Activated T-helper 2 cell treated with anti-CD3 and anti-CD28 coated beads, Interferon-gamma antibody, Interleukin-2, Interleukin-4, amounts not matched to agents 10 μg/mL and 5 μg/mL and 100 μg/mL, durations not matched to agents 14 hours and 24 hours and 36 hours (primary cell): ENCODE results near the gene PRKAR1B. TPM values are rescaled to one million over a fixed set of nuclear protein-coding genes. Genes with fewer than 3 reads are reported as not detected.
"Not testable (repeated sequence)": the region's sequence is repeated elsewhere in the genome, so short reads cannot be mapped to it uniquely, and the experiment has no call there.

ENCODE experiments used
- DNase-seq: peaks from one replicate; pipeline ENCODE4 v3.0.0; 2021; ENCODE audit warnings: low spot score
- H3K27ac Mint-ChIP-seq: one replicate; pipeline ENCODE4 v1.8.0; 2021; ENCODE audit warnings: mixed read lengths
- H3K27me3 Mint-ChIP-seq: one replicate; pipeline ENCODE4 v1.8.0; 2021; ENCODE audit warnings: low read depth, mixed read lengths
- H3K36me3 Mint-ChIP-seq: one replicate; pipeline ENCODE4 v1.8.0; 2021; ENCODE audit warnings: low read depth, mixed read lengths
- H3K4me1 Mint-ChIP-seq: one replicate; pipeline ENCODE4 v1.8.0; 2021; ENCODE audit warnings: low read depth, mixed read lengths
- H3K4me3 Mint-ChIP-seq: one replicate; pipeline ENCODE4 v1.8.0; 2021; ENCODE audit warnings: low read depth, mild to moderate bottlenecking, moderate library complexity, mixed read lengths
- H3K9me3 Mint-ChIP-seq: one replicate; pipeline ENCODE4 v1.8.0; 2021; ENCODE audit warnings: mixed read lengths
- intact Hi-C: fragments of 100-400 bp; cut with micrococcal nuclease; formaldehyde crosslinking; loops from one replicate; pipeline ENCODE4 v1.15.1; 2023
- total RNA-seq: library from RNA; stranded (reverse); gene quantifications from 2 replicates; pipeline ENCODE4 v1.2.3, GENCODE V29; 2022

PRKAR1B gene
- total RNA-seq, 1 donor from 2014 or later: 38.9 TPM

DNA sequence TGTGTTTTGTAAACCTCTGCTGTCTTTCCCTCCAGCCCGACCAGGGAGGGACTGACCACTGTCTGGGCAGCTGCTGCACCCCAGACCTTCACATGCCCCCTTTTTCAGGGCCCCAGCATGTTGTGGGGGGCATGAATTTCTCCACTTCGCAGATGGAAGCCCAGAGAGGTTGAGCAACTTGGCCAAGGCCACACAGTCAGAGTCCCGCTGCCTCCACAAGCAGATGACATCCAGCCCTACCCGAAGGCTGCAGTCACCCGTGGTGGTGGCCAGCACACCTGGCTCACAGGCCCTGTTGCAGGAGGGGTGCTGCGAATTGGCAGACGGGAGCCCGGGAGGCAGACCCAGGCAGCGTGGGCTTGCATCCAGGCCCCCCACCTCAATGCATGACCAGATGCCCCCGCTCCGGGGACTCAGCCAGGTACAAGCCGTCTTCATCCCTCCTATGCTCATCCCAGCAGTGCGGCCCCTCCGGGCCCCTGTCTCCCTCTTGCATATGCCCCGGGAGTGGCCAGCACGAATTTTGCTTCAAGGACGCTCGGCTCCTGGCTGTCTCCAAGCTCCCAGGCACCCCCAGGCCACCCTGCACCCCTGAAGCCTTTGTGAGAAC, 171.4 kb downstream of the PRKAR1B start:
- peaks cover 5% of the 10 kb centered on the region for H3K36me3 Mint-ChIP-seq
- H3K4me3 Mint-ChIP-seq: no peak overlapping the region
- H3K27ac Mint-ChIP-seq: no peak overlapping the region
- no peaks in the 10 kb centered on the region for H3K9me3 Mint-ChIP-seq
- no peak for DNase-seq
- no peaks in the 10 kb centered on the region for H3K4me1 Mint-ChIP-seq
- intact Hi-C loops: no loop called here
- no peaks in the 10 kb centered on the region for H3K27me3 Mint-ChIP-seq

GRCh38 chr7:553636-554111, 173.4 kb downstream of the PRKAR1B start:
- Mint-ChIP-seq H3K27me3 (no peaks in the 10 kb centered on the region), H3K27ac (no peak overlapping the region), H3K4me1 (no peaks in the 10 kb centered on the region), H3K9me3 (no peaks in the 10 kb centered on the region), H3K36me3 (peaks cover 5% of the 10 kb centered on the region), H3K4me3 (no peak overlapping the region)
- DNase-seq: no peak
- intact Hi-C loops: no loop called here

- Mint-ChIP-seq H3K27me3 (no peaks in the 10 kb centered on the region), H3K36me3 (peaks cover 4% of the 10 kb centered on the region), H3K27ac (no peak overlapping the region), H3K4me3 (no peak overlapping the region), H3K9me3 (no peaks in the 10 kb centered on the region), H3K4me1 (no peaks in the 10 kb centered on the region)
- intact Hi-C loops: no loop called here
- no peak for DNase-seq
Measured at GRCh38 chr7:552868-553635, 174.0 kb downstream of the PRKAR1B start.

DNA sequence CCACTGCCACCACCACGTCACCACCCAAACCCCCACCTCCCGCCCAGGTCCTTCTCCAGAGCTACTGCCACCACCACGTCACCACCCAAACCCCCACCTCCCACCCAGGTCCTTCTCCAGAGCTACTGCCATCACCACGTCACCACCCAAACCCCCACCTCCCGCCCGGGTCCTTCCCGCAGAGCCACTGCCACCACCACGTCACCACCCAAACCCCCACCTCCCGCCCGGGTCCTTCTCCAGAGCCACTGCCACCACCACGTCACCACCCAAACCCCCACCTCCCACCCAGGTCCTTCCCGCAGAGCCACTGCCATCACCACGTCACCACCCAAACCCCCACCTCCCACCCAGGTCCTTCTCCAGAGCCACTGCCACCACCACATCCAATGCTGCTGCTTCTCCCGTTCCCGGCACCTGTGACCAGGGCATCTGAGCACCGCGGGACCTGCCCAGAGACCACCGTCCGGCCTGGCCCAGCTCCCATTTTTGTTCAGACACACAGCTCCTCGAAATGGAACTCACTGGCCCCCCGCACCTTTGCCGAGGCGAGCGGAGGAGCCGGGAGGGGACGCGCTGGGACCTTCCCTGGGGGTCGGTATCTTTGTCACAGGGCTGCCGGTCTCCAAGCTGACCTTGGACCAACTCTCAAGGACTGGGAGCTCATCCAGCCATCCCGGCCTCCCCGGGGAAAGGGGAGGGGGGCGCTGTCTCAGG, 174.8 kb downstream of the PRKAR1B start:
- H3K27me3 Mint-ChIP-seq, H3K9me3 Mint-ChIP-seq, H3K27ac Mint-ChIP-seq, DNase-seq, H3K4me3 Mint-ChIP-seq, H3K36me3 Mint-ChIP-seq, H3K4me1 Mint-ChIP-seq, intact Hi-C loops: not testable (repeated sequence)

DNA sequence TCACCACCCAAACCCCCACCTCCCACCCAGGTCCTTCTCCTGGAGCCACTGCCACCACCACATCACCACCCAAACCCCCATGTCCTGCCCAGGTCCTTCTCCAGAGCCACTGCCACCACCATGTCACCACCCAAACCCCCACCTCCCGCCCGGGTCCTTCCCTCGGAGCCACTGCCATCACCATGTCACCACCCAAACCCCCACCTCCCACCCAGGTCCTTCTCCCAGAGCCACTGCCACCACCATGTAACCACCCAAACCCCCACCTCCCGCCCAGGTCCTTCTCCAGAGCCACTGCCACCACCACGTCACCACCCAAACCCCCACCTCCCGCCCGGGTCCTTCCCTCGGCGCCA, 175.5 kb downstream of the PRKAR1B start:
- H3K27me3 Mint-ChIP-seq, H3K27ac Mint-ChIP-seq, DNase-seq, H3K4me1 Mint-ChIP-seq, H3K9me3 Mint-ChIP-seq, H3K36me3 Mint-ChIP-seq, intact Hi-C loops, H3K4me3 Mint-ChIP-seq: not testable (repeated sequence)

DNA sequence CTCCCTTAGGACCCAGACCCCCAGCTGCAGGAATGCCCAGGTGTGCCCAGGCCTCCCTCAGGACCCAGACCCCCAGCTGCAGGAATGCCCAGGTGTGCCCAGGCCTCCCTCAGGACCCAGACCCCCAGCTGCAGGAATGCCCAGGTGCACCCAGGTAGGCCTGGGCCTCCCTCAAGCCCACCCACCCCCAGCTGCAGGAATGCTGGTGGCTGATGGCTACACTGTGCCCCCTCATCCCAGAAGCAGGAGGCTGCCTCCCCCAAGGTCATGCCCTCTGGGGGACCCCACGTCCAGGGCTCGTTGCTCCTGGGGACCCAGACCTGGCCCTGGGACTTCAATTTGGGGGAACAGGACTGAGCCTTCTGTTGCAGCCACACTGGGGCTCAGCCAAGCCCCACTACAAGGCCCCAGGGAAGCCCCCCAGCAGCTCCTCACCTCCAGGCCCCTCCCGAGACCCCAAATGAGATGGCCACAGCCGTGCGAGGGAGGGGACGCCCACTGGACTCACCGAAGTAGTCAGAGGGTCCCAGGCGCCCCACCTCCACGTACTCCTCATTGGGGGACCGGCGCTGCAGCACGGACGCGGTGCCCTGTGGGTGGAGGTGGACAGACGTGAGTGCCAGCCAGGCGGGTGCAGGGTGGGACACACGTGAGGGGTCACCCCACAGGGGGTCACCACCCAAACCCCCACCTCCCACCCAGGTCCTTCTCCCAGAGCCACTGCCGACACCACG, 176.0 kb downstream of the PRKAR1B start:
- no peak for DNase-seq
- H3K27ac Mint-ChIP-seq: no peak overlapping the region
- intact Hi-C loops: no loop called here
- no peaks in the 10 kb centered on the region for H3K9me3 Mint-ChIP-seq
- no peaks in the 10 kb centered on the region for H3K27me3 Mint-ChIP-seq
- no peak overlapping the region for H3K4me3 Mint-ChIP-seq
- H3K4me1 Mint-ChIP-seq: no peaks in the 10 kb centered on the region
- H3K36me3 Mint-ChIP-seq: no peaks in the 10 kb centered on the region

DNA sequence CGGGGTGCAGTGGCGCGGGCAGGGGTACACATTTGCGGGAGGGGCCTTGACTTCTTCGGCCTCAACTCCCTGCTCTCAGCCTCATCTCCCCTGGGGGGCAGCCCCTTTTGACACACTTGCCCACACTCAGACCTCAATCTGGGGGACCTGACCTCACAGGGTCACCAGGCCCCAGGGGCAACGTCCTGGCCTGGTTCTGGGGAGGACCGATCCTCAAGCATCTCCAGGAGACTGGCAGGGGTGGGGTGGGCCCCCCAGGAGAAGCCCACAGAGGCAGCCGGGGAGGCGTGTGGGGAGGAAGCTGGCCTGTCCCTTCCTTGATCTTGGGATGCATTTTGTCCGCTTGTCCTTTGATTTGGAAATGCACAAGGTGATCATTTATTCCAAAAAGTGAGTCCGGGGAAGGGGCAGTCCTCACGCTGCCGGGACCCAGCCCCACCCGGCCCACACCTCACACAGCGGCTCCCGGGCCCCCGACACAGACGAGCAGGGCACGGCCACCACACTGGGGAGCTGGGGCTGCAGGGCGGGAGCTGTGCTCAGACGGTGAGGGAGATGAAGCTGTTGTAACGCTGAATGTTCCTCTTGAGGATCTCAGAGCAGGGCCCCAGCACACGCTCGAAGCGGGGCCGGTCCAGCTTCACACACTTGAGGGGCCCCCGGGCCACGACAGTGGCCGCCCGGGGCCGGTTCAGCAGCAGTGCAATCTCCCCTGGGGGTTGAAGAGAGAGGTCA, 177.0 kb downstream of the PRKAR1B start:
- Mint-ChIP-seq H3K36me3 (no peaks in the 10 kb centered on the region), H3K4me3 (no peak overlapping the region), H3K27ac (no peak overlapping the region), H3K4me1 (no peaks in the 10 kb centered on the region), H3K9me3 (no peaks in the 10 kb centered on the region), H3K27me3 (no peaks in the 10 kb centered on the region)
- DNase-seq: no peak
- intact Hi-C loops: no loop called here

DNA sequence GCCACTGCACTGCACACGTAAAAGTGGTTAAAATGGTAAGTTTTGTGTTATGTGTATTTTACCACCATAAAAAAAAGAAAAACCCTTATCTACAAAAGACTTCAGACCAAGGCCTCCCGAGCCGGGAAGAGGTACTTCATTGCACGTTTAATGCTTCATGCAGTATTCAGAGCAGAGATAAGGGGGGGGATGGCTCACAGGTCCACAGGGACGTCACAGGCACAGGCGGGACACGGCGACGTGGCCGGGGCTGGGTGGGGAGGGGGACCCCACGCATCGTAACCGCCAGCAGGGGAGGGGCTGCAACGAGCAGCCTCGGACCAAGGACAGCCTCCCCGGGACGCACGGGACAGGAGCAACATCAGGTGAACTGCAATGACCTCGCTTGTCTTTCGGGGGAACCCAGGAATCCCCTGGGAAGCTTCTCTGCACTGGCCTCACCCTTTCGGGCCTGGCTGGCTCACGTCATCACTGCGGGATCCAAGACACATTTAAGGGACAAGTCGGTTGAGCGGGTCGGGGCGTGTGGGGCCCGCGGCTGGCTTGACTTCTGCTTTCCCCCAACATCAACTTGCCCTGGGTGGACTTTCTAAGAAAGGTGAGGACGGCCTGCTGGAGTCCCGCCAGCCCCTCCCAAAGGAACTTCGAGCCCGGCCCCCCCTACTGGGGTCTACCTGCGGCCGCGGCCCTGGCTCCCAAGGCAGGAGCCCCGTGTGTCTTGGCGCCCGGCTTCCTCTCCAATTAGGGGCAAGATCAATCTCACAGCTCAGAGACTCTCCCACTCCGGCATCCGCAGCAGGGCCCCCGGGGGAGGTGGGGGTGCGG, 177.8 kb downstream of the PRKAR1B start:
- no peaks in the 10 kb centered on the region for H3K27me3 Mint-ChIP-seq
- intact Hi-C loops: no loop called here
- no peaks in the 10 kb centered on the region for H3K36me3 Mint-ChIP-seq
- H3K4me1 Mint-ChIP-seq: no peaks in the 10 kb centered on the region
- H3K27ac Mint-ChIP-seq: no peak overlapping the region
- DNase-seq: no peak
- no peaks in the 10 kb centered on the region for H3K9me3 Mint-ChIP-seq
- H3K4me3 Mint-ChIP-seq: no peak overlapping the region

DNA sequence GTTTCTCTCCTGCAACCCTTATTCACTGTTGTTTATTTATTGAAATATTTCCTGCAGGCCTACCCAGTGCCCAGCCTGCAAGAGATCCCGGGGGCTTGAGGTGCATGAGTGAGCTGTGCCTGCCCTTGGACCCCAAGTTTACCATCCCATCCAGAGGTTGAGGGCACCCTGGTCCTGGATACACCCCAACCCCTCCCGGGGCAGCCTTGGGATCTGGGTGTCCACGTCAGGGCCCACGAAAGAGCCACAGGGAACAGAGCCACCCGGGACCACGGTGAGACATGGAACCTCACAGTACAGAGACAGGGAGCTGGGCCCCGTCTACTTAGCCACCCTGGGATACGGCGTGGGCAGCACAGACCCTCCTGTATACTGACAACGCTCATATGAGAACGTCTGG, 178.7 kb downstream of the PRKAR1B start:
- Mint-ChIP-seq H3K4me1 (no peaks in the 10 kb centered on the region), H3K4me3 (no peak overlapping the region), H3K27ac (no peak overlapping the region), H3K27me3 (no peaks in the 10 kb centered on the region), H3K9me3 (no peaks in the 10 kb centered on the region), H3K36me3 (no peaks in the 10 kb centered on the region)
- intact Hi-C loops: no loop called here
- DNase-seq: no peak

DNA sequence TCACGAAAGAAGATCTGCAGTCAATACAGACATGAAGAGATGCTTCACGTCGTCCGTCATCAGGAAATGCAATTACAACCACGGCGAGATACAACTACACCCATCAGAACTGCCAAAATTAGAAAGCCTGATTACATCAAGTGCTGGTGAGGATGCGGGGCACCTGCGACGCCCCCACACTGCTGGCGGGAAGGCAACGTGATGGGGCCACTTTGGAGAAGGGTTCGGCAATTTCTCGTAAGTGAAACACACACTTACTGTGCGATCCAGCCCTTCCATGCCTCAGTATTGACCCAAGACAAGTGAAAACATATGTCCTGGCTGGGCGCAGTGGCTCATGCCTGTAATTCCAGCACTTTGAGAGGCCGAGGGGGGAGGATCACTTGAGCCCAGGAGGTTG, 181.6 kb downstream of the PRKAR1B start:
- intact Hi-C loops: no loop called here
- no peak overlapping the region for H3K27ac Mint-ChIP-seq
- H3K27me3 Mint-ChIP-seq: no peaks in the 10 kb centered on the region
- H3K36me3 Mint-ChIP-seq: no peaks in the 10 kb centered on the region
- no peaks in the 10 kb centered on the region for H3K9me3 Mint-ChIP-seq
- DNase-seq: no peak
- H3K4me1 Mint-ChIP-seq: peaks cover 3% of the 10 kb centered on the region
- H3K4me3 Mint-ChIP-seq: no peak overlapping the region

DNA sequence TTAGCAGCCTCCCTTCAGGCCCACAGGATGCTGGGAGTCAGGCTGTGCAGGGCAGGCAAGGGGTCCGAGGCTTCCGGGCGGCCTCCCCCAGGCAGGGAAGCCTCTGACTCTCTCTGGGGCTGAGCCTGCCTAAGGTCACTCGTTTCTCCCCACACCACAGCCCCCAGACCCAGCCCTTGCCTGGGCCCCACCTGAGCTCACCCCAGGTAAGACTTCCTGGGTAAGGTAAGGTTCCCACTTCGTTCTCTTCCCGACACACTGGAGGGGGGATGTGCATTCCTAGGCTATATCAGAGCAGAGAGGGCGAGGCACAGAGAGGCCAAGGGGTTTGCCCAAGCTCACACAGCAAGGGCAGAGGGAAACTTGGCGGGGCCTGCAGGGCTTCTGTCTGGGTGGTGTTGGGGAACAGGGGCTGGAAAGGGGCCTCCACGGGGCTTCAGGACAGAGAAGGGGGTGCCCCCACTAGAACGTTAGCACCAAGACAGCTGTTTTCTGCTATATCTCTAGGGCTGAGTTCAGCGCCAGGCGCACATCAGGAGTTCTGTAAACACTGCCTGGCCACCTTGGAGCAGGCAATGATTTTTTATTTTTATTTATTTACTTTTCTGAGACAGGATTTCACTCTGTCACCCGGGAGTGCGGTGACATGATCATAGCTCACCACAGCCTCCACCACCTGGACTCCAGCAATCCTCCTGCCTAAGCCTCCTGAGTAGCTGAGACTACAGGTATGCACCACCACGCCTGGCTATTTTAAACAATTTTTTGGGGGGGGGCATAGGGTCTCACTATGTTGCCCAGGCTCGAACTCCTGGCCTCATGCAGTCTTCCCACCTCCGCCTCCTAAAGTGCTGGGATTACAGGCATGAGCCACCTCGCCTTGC, 182.5 kb downstream of the PRKAR1B start:
- no peak overlapping the region for H3K4me3 Mint-ChIP-seq
- H3K27me3 Mint-ChIP-seq: no peaks in the 10 kb centered on the region
- intact Hi-C loops: no loop called here
- H3K9me3 Mint-ChIP-seq: no peaks in the 10 kb centered on the region
- no peak overlapping the region for H3K27ac Mint-ChIP-seq
- no peaks in the 10 kb centered on the region for H3K36me3 Mint-ChIP-seq
- peaks cover 3% of the 10 kb centered on the region for H3K4me1 Mint-ChIP-seq
- DNase-seq: no peak
